Cardiac muscle cell (in vitro differentiated cells and primary cell): ENCODE results near the gene TP63. TPM values are rescaled to one million over a fixed set of nuclear protein-coding genes. Genes with fewer than 3 reads are reported as not detected.

Experiments used
- DNase-seq, 2 donors: peaks; one replicate each; pipeline versions ENCODE4 v3.0.0 to v3.0.0-alpha.2; 2010 to 2017; ENCODE audit warnings: low read depth in 1 of 2, low spot score in 1 of 2
- H3K27ac ChIP-seq: fragments of 200-600 bp; sonication (generic); 2 replicates; pipeline ENCODE4 v1.5.1; 2016
- H3K27me3 ChIP-seq: fragments of 200-600 bp; sonication (generic); 2 replicates; pipeline ENCODE4 v1.6.0; 2016; ENCODE audit warnings: control low read depth
- H3K36me3 ChIP-seq: fragments of 200-600 bp; sonication (generic); 2 replicates; pipeline ENCODE4 v1.5.1; 2016; ENCODE audit warnings: control low read depth
- H3K4me1 ChIP-seq: fragments of 200-600 bp; sonication (generic); 2 replicates; pipeline ENCODE4 v1.8.1; 2017; ENCODE audit warnings: low read depth, mild to moderate bottlenecking, mixed run types
- H3K4me3 ChIP-seq: fragments of 200-600 bp; sonication (generic); 2 replicates; pipeline ENCODE4 v1.5.1; 2016; ENCODE audit warnings: mild to moderate bottlenecking
- H3K9me3 ChIP-seq: fragments of 200-600 bp; sonication (generic); 2 replicates; pipeline ENCODE4 v1.5.1; 2017; ENCODE audit warnings: low read depth, mild to moderate bottlenecking, control low read depth
- CTCF ChIP-seq: IDR thresholded peaks from 2 replicates; pipeline ENCODE4 v1.5.1; 2012; ENCODE audit warnings: low read depth, mild to moderate bottlenecking, low read length
- polyA plus RNA-seq: library from polyadenylated mRNA; unstranded; fragments of >200 nt; fragmentation: Nextera tagmentation; extraction: Ambion mirVana; gene quantifications from 2 replicates; pipeline ENCODE4 v1.2.1, GENCODE V29; 2016
- total RNA-seq: library from RNA; depleted of rRNA; stranded (reverse); fragments of >200 nt; gene quantifications from 2 replicates; pipeline ENCODE4 v1.2.3, GENCODE V29; 2016

The TP63 gene
- total and polyA plus RNA-seq, 2 experiments from 2014 or later: not detected

DNA sequence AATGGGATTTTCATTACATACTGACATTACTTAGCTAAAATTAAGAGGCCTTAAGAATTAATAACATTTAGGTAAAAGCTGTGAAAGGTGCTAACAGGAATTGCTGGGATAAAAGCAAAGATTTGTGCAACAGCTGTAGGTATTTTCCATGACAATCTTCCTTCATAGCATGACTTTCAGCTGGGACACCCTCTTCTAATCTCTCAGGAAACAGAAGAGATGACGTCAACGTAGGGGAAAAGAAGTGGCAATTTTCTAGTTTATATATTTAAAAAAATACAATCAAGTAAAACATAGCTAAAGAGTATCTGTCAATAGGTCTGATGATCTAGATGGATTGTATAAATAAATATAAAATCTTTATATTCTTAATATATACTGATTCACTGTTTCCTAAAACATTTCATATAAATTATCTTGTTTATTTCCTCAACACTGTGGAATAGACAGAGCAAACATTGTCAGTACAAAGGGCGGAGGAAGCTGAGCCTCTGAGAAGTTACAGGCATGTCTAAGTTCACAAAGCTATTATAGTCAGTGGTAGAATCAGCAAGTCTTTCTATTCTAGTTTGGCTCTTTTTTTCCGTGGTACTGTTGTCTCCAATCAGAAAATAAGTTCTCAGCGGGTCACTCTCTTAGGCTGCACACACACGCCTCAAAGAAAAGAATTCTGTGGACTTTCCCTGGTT, 272.5 kb downstream of the TP63 start:
- no peak for TF ChIP-seq CTCF
- H3K27ac ChIP-seq: no peak overlapping the region
- H3K4me3 ChIP-seq: no peak overlapping the region
- H3K36me3 ChIP-seq: no peaks in the 10 kb centered on the region
- no peaks in the 10 kb centered on the region for H3K27me3 ChIP-seq
- no peaks in the 10 kb centered on the region for H3K9me3 ChIP-seq
- no peaks in the 10 kb centered on the region for H3K4me1 ChIP-seq
- peak in 1 of 2 donors; percentile 45 for DNase-seq

GRCh38 chr3:189907803-189908202, 276.6 kb downstream of the TP63 start:
- Histone ChIP-seq H3K27me3 (peaks cover 3% of the 10 kb centered on the region), H3K4me1 (no peaks in the 10 kb centered on the region), H3K9me3 (no peaks in the 10 kb centered on the region), H3K27ac (no peak overlapping the region), H3K36me3 (no peaks in the 10 kb centered on the region), H3K4me3 (no peak overlapping the region)
- no peak for DNase-seq
- TF ChIP-seq CTCF: no peak

DNA sequence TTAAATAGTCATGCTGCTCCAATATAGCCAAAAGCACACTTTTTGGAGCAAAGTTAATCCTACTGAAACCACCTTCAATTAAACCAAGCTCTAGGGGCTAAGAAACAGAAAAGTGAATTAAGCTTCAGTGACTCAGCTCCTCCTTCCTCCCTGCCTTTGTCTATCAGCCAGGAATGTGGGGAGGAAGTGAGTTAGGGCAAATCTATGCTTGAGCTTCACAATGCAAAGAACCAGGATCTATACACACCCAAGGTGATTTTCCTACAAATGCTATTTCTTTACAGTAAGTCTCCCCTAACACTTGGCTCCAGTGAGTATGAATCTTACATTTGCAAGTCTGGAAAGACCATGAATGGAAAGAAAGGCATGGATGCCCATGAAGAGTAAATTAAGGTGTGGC, 277.5 kb downstream of the TP63 start:
- DNase-seq: peak in 1 of 2 donors; percentile 61
- H3K27ac ChIP-seq: no peak overlapping the region
- no peak for TF ChIP-seq CTCF

GRCh38 chr3:189909139-189909538, 277.9 kb downstream of the TP63 start:
- DNase-seq: no peak
- H3K36me3 ChIP-seq: no peaks in the 10 kb centered on the region
- no peak overlapping the region for H3K27ac ChIP-seq
- no peaks in the 10 kb centered on the region for H3K9me3 ChIP-seq
- TF ChIP-seq CTCF: no peak
- H3K27me3 ChIP-seq: peaks cover 3% of the 10 kb centered on the region
- H3K4me1 ChIP-seq: no peaks in the 10 kb centered on the region
- H3K4me3 ChIP-seq: no peak overlapping the region

More for the DNA sequence above, 277.5 kb downstream of the TP63 start:
- Histone ChIP-seq H3K36me3 (no peaks in the 10 kb centered on the region), H3K27me3 (peaks cover 3% of the 10 kb centered on the region), H3K9me3 (no peaks in the 10 kb centered on the region), H3K4me3 (no peak overlapping the region), H3K4me1 (no peaks in the 10 kb centered on the region)

DNA sequence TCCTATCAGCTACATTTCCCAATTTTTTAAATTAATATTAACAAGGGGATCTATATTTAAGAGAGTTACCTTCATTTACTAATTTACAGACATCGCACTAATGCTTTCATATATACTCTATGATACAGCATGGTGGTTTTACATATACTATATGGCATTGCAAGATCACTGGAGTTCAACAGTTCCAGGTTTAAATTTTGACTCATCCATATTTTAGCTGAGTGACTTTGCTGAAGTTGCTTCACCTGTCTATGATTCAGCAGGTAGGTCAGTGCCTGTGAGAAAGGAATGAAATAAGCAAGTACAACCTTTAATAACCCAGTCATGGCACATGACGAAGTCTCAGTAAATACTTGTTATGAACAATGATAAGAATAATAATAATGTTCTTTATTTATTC, 278.4 kb downstream of the TP63 start:
- no peak for DNase-seq
- TF ChIP-seq CTCF: no peak

More for the DNA sequence above, 278.4 kb downstream of the TP63 start:
- H3K4me1 ChIP-seq: no peaks in the 10 kb centered on the region
- no peak overlapping the region for H3K27ac ChIP-seq
- H3K36me3 ChIP-seq: no peaks in the 10 kb centered on the region
- H3K4me3 ChIP-seq: no peak overlapping the region
- no peaks in the 10 kb centered on the region for H3K9me3 ChIP-seq
- H3K27me3 ChIP-seq: peaks cover 3% of the 10 kb centered on the region
